Measurements from ENCODE around the gene CNDP2. TPM values are rescaled to one million over a fixed set of nuclear protein-coding genes. Genes with fewer than 3 reads are reported as not detected.

CNDP2 gene
- total RNA-seq, 1 experiment from 2014 or later, result 75.3 TPM

GRCh38 chr18:74551452-74551851 lies 55.3 kb downstream of the CNDP2 start:
- H3K27ac ChIP-seq (ENCODE audit: low read depth, low read length, poor library complexity, severe bottlenecking), result no peak overlapping the region
- peaks cover 21% of the 10 kb centered on the region for H3K27me3 ChIP-seq (replicated peaks; ENCODE audit: insufficient read depth, low read depth, low read length, poor library complexity)
- H3K4me1 ChIP-seq (ENCODE audit: insufficient read depth, low read length, poor library complexity, severe bottlenecking), result no peaks in the 10 kb centered on the region
- no TSS peak for BruUV-seq (replicated peaks)
- POLR2A ChIA-PET (ENCODE audit: low non-redundant PET), result no interaction called here
- intact Hi-C loops (cut with micrococcal nuclease; ENCODE audit: unreplicated experiment), result loop anchor here (5.0 kb wide), 1 partner anchor 519 kb away; no protein-coding TSS in a partner anchor
- H3K36me3 ChIP-seq (ENCODE audit: insufficient read depth, low read length, poor library complexity, severe bottlenecking), result no peaks in the 10 kb centered on the region
- TF ChIP-seq EZH2 (IDR thresholded peaks at IDR 0.05; ENCODE audit: borderline replicate concordance, low read depth, low read length, poor library complexity, severe bottlenecking) (no peak), CTCF (conservative IDR thresholded peaks at IDR 0.05; ENCODE audit: low read depth, low read length) (no peak)
- H3K9me3 ChIP-seq (ENCODE audit: low read depth, low read length, poor library complexity, severe bottlenecking), result no peaks in the 10 kb centered on the region
- DNase-seq (ENCODE audit: low spot score), result no peak
- CTCF ChIA-PET, result interaction anchor here (0.6 to 1.3 kb wide), 7 partner anchors 55 to 571 kb away, joined by 3 to 14 read pairs (median 4); partner anchors contain the start of gene CNDP2
- no peak overlapping the region for H3K4me3 ChIP-seq (ENCODE audit: low read depth, low read length, poor library complexity, severe bottlenecking)

GRCh38 chr18:74551936-74552555 lies 55.9 kb downstream of the CNDP2 start:
- TF ChIP-seq CTCF (conservative IDR thresholded peaks at IDR 0.05; ENCODE audit: low read depth, low read length) (peak; percentile 83), EZH2 (IDR thresholded peaks at IDR 0.05; ENCODE audit: borderline replicate concordance, low read depth, low read length, poor library complexity, severe bottlenecking) (no peak)
- intact Hi-C loops (cut with micrococcal nuclease; ENCODE audit: unreplicated experiment), result loop anchor here (1.0 to 5.0 kb wide), 3 partner anchors 199 to 520 kb away; no protein-coding TSS in a partner anchor
- Histone ChIP-seq H3K9me3 (ENCODE audit: low read depth, low read length, poor library complexity, severe bottlenecking) (no peaks in the 10 kb centered on the region), H3K4me1 (ENCODE audit: insufficient read depth, low read length, poor library complexity, severe bottlenecking) (no peaks in the 10 kb centered on the region), H3K27me3 (replicated peaks; ENCODE audit: insufficient read depth, low read depth, low read length, poor library complexity) (peaks cover 21% of the 10 kb centered on the region), H3K4me3 (ENCODE audit: low read depth, low read length, poor library complexity, severe bottlenecking) (no peak overlapping the region), H3K27ac (ENCODE audit: low read depth, low read length, poor library complexity, severe bottlenecking) (no peak overlapping the region), H3K36me3 (ENCODE audit: insufficient read depth, low read length, poor library complexity, severe bottlenecking) (no peaks in the 10 kb centered on the region)
- ChIA-PET CTCF (interaction anchor here (0.6 to 1.3 kb wide), 9 partner anchors 27 to 572 kb away, joined by 3 to 14 read pairs (median 4); partner anchors contain the start of gene CNDP2), POLR2A (ENCODE audit: low non-redundant PET) (no interaction called here)
- BruUV-seq (replicated peaks), result no TSS peak
- peak; percentile 82 for DNase-seq (ENCODE audit: low spot score)

GRCh38 chr18:74556126-74556525 lies 60.0 kb downstream of the CNDP2 start:
- no peak for TF ChIP-seq CTCF (conservative IDR thresholded peaks at IDR 0.05; ENCODE audit: low read depth, low read length)
- Histone ChIP-seq H3K9me3 (ENCODE audit: low read depth, low read length, poor library complexity, severe bottlenecking) (no peaks in the 10 kb centered on the region), H3K27me3 (replicated peaks; ENCODE audit: insufficient read depth, low read depth, low read length, poor library complexity) (peaks cover 21% of the 10 kb centered on the region), H3K4me1 (ENCODE audit: insufficient read depth, low read length, poor library complexity, severe bottlenecking) (no peaks in the 10 kb centered on the region), H3K27ac (ENCODE audit: low read depth, low read length, poor library complexity, severe bottlenecking) (no peak overlapping the region), H3K36me3 (ENCODE audit: insufficient read depth, low read length, poor library complexity, severe bottlenecking) (no peaks in the 10 kb centered on the region), H3K4me3 (ENCODE audit: low read depth, low read length, poor library complexity, severe bottlenecking) (no peak overlapping the region)
- BruUV-seq (replicated peaks), result no TSS peak
- DNase-seq (ENCODE audit: low spot score), result no peak
- intact Hi-C loops (cut with micrococcal nuclease; ENCODE audit: unreplicated experiment), result no loop called here
- POLR2A ChIA-PET (ENCODE audit: low non-redundant PET), result no interaction called here
- CTCF ChIA-PET, result no interaction called here

All from A673 (cell line).